Activated CD8-positive, alpha-beta memory T cell treated with anti-CD3 and anti-CD28 coated beads, Interleukin-2, amount 10 ng/mL, durations not matched to agents 7 days and 5 days (primary cell): ENCODE measurements around the gene BPTF. TPM values are rescaled to one million over a fixed set of nuclear protein-coding genes. Genes with fewer than 3 reads are reported as not detected.
A peak's percentile ranks its signal among the peaks of the same experiment; 100 is the strongest.
"Not testable (repeated sequence)": the region's sequence is repeated elsewhere in the genome, so short reads cannot be mapped to it uniquely, and the experiment has no call there.

ENCODE experiments used
- ATAC-seq: fragments of 150-1000 bp; cut with Tn5 transposase; one replicate; pipeline ENCODE4 v1.10.0; 2021; ENCODE audit warnings: moderate library complexity
- CTCF ChIA-PET: fragments of 350-600 bp; sonication (Branson Sonifier 250); formaldehyde crosslinking; loops from one replicate; lab custom pipeline; 2021; ENCODE audit warnings: antibody characterized with exemption; lab: Charles Lee
- DNase-seq: peaks from one replicate; pipeline ENCODE4 v3.0.0-alpha.2; 2020
- H3K27ac Mint-ChIP-seq: one replicate; pipeline ENCODE4 v1.8.0; 2021; ENCODE audit warnings: mild to moderate bottlenecking, mixed read lengths
- H3K27me3 Mint-ChIP-seq: one replicate; pipeline ENCODE4 v1.8.0; 2021; ENCODE audit warnings: mixed read lengths
- H3K36me3 Mint-ChIP-seq: one replicate; pipeline ENCODE4 v1.8.0; 2021; ENCODE audit warnings: mild to moderate bottlenecking, mixed read lengths
- H3K4me1 Mint-ChIP-seq: one replicate; pipeline ENCODE4 v1.8.0; 2021; ENCODE audit warnings: mixed read lengths
- H3K4me3 Mint-ChIP-seq: one replicate; pipeline ENCODE4 v1.8.0; 2021; ENCODE audit warnings: mild to moderate bottlenecking, moderate library complexity, mixed read lengths
- H3K9me3 Mint-ChIP-seq: one replicate; pipeline ENCODE4 v1.8.0; 2022; ENCODE audit warnings: low read depth, mixed read lengths
- total RNA-seq, 2 experiments: library from RNA; stranded (reverse); gene quantifications; one replicate each; pipeline ENCODE4 v1.2.3, GENCODE V29; 2021

BPTF gene
- total RNA-seq, 2 experiments from 2014 or later, result 89.3 to 101 TPM

DNA sequence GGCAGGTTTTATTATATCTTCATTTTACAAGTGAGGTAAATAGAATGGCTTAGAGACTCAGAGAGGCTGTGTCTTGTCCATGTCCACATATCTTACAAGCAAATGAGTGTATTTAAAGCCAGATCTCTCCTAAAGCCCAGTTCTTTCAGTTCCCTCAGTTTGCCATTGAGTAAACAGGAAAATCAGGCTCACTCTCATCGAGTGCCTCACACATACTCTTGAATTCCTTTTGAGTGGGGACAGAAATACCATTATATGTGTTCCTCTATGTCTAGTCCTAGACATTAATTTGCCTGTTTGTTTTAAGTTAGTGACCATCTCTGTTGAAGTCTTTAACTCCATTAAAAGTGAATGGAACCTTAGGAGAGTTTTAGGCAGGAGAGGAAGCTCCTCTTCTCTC lies 40.1 kb downstream of the BPTF start:
- DNase-seq, result no peak
- Mint-ChIP-seq H3K27ac (no peak overlapping the region), H3K4me1 (peaks cover 49% of the 10 kb centered on the region), H3K9me3 (no peaks in the 10 kb centered on the region), H3K36me3 (peaks cover 24% of the 10 kb centered on the region), H3K4me3 (no peak overlapping the region), H3K27me3 (no peaks in the 10 kb centered on the region)
- CTCF ChIA-PET, result interaction anchor here (0.8 kb wide), 1 partner anchor 9 kb away, joined by 3 read pairs; no protein-coding TSS in a partner anchor
- ATAC-seq, result no peak

GRCh38 chr17:67867591-67867990 lies 42.3 kb downstream of the BPTF start:
- H3K27me3 Mint-ChIP-seq, result no peaks in the 10 kb centered on the region
- DNase-seq, result peak; percentile 77
- peaks cover 44% of the 10 kb centered on the region for H3K4me1 Mint-ChIP-seq
- peak overlapping the region; percentile 76 for H3K27ac Mint-ChIP-seq
- peak; percentile 84 for ATAC-seq
- peak overlapping the region; percentile 24 for H3K4me3 Mint-ChIP-seq
- peaks cover 23% of the 10 kb centered on the region for H3K36me3 Mint-ChIP-seq
- CTCF ChIA-PET, result no interaction called here
- H3K9me3 Mint-ChIP-seq, result no peaks in the 10 kb centered on the region

DNA sequence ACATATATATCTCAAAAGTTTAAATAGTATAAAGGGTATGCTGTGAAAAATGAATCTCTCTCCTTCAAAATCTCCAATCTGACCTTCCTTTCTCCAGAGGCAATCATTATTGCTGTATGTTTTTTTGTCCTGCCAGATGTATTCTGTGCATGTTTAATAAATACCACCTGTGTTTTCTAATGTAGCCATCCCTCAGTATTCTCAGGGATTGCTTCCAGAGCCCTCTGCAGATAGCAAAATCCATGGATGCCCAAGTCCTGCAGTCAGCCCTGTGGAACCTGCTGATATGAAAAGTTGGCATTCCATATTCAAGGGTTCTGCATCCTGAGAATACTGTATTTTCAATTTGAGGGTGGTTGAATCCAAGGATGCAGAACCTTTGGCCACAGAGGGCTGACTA lies 42.9 kb downstream of the BPTF start:
- H3K36me3 Mint-ChIP-seq, result peaks cover 20% of the 10 kb centered on the region
- no peak overlapping the region for H3K4me3 Mint-ChIP-seq
- ATAC-seq, result no peak
- no peak overlapping the region for H3K27ac Mint-ChIP-seq
- peaks cover 38% of the 10 kb centered on the region for H3K4me1 Mint-ChIP-seq
- H3K27me3 Mint-ChIP-seq, result no peaks in the 10 kb centered on the region
- CTCF ChIA-PET, result no interaction called here
- no peak for DNase-seq
- no peaks in the 10 kb centered on the region for H3K9me3 Mint-ChIP-seq

DNA sequence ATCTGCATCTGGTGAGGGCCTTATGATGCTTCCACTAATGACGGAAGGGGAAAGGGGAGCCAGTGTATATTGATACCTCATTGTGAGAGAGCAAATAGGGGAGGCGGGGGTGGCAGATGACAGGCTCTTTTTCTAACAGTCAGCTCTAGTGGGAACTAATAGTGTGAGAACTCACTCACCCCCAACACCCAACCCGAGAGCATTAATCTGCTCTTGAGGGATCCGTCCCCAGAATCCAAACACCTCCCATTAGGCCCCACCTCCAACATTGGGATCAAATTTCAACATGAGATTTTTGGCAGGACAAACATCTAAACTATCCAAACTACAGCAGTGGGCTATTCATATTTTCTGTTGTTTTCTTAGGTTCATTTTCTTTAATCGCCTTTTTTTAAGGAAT lies 54.4 kb downstream of the BPTF start:
- CTCF ChIA-PET, result interaction anchor here (0.6 kb wide), 1 partner anchor 35 kb away, joined by 3 read pairs; no protein-coding TSS in a partner anchor
- DNase-seq (no peak), ATAC-seq (no peak)
- H3K36me3 Mint-ChIP-seq, result peaks cover 31% of the 10 kb centered on the region
- no peak overlapping the region for H3K27ac Mint-ChIP-seq
- no peak overlapping the region for H3K4me3 Mint-ChIP-seq
- peaks cover 1% of the 10 kb centered on the region for H3K4me1 Mint-ChIP-seq
- H3K9me3 Mint-ChIP-seq, result peaks cover 2% of the 10 kb centered on the region
- H3K27me3 Mint-ChIP-seq, result no peaks in the 10 kb centered on the region

DNA sequence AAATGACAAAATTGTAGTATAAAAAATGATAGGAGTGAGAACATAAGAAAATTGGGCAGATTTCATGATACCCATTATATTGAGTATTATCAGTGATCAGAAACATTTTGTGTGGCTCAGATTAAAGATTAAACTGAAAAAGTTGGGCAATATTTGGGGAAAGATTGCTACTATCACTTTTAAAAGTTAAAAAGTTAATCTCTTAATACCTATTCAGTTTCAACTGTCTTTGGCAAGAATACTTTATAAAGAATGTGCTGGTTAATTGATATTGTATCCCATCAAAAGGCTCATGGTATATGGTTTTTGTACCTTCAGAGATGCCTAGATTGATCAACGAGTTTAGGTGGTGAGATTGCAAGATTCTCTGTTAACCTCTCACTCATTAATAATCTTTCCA lies 55.8 kb downstream of the BPTF start:
- Mint-ChIP-seq H3K4me3 (no peak overlapping the region), H3K27me3 (no peaks in the 10 kb centered on the region), H3K36me3 (peaks cover 35% of the 10 kb centered on the region), H3K27ac (no peak overlapping the region), H3K4me1 (peaks cover 1% of the 10 kb centered on the region), H3K9me3 (peaks cover 2% of the 10 kb centered on the region)
- CTCF ChIA-PET, result no interaction called here
- no peak for ATAC-seq
- DNase-seq, result no peak

GRCh38 chr17:67884741-67885140 lies 59.4 kb downstream of the BPTF start:
- no peak for DNase-seq
- CTCF ChIA-PET, result no interaction called here
- Mint-ChIP-seq H3K9me3 (peaks cover 2% of the 10 kb centered on the region), H3K27ac (no peak overlapping the region), H3K27me3 (no peaks in the 10 kb centered on the region), H3K4me1 (peaks cover 9% of the 10 kb centered on the region), H3K4me3 (no peak overlapping the region), H3K36me3 (peaks cover 36% of the 10 kb centered on the region)
- ATAC-seq, result no peak

GRCh38 chr17:67891481-67892119 lies 66.3 kb downstream of the BPTF start:
- Mint-ChIP-seq H3K27ac (no peak overlapping the region), H3K9me3 (no peaks in the 10 kb centered on the region), H3K27me3 (no peaks in the 10 kb centered on the region), H3K4me3 (no peak overlapping the region), H3K36me3 (peaks cover 31% of the 10 kb centered on the region), H3K4me1 (peaks cover 8% of the 10 kb centered on the region)
- CTCF ChIA-PET, result no interaction called here
- ATAC-seq, result no peak
- no peak for DNase-seq

GRCh38 chr17:67902511-67903231 lies 77.4 kb downstream of the BPTF start:
- H3K4me1 Mint-ChIP-seq, result no peaks in the 10 kb centered on the region
- no peak overlapping the region for H3K4me3 Mint-ChIP-seq
- no peaks in the 10 kb centered on the region for H3K9me3 Mint-ChIP-seq
- H3K27me3 Mint-ChIP-seq, result no peaks in the 10 kb centered on the region
- H3K36me3 Mint-ChIP-seq, result peaks cover 32% of the 10 kb centered on the region
- no peak for DNase-seq
- CTCF ChIA-PET, result no interaction called here
- ATAC-seq, result no peak
- no peak overlapping the region for H3K27ac Mint-ChIP-seq

DNA sequence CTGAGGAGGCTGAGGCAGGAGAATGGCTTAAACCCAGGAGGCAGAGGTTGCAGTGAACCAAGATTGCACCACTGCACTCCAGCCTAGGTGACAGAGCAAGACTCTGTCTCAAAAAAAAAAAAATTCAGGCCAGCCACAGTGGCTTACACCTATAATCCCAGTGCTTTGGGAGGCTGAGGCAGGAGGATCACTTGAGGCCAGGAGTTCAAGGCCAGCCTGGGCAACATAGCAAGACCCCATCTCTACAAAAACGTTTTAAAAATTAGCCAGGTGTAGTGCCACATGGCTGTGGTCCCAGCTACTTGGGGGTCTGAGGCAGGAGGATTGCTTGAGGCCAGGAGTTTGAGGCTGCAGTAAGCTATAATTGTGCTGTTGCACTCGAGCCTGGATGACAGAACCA lies 80.0 kb downstream of the BPTF start:
- H3K27ac Mint-ChIP-seq, H3K27me3 Mint-ChIP-seq, H3K4me1 Mint-ChIP-seq, DNase-seq, ATAC-seq, H3K9me3 Mint-ChIP-seq, H3K4me3 Mint-ChIP-seq: not testable (repeated sequence)
- peaks cover 34% of the 10 kb centered on the region for H3K36me3 Mint-ChIP-seq
- CTCF ChIA-PET, result interaction anchor here (0.6 kb wide), 1 partner anchor 38 kb away, joined by 3 read pairs; no protein-coding TSS in a partner anchor

GRCh38 chr17:67910117-67910803 lies 85.0 kb downstream of the BPTF start:
- not testable (repeated sequence) for H3K4me3 Mint-ChIP-seq, H3K27ac Mint-ChIP-seq, ATAC-seq, DNase-seq, H3K27me3 Mint-ChIP-seq, H3K9me3 Mint-ChIP-seq
- peaks cover 26% of the 10 kb centered on the region for H3K4me1 Mint-ChIP-seq
- CTCF ChIA-PET, result interaction anchor here (0.7 kb wide), 1 partner anchor 10 kb away, joined by 3 read pairs; no protein-coding TSS in a partner anchor
- peaks cover 51% of the 10 kb centered on the region for H3K36me3 Mint-ChIP-seq

- no peak overlapping the region for H3K4me3 Mint-ChIP-seq
- DNase-seq, result no peak
- H3K9me3 Mint-ChIP-seq, result no peaks in the 10 kb centered on the region
- ATAC-seq, result no peak
- H3K4me1 Mint-ChIP-seq, result peaks cover 30% of the 10 kb centered on the region
- peak overlapping the region; percentile 45 for H3K27ac Mint-ChIP-seq
- no peaks in the 10 kb centered on the region for H3K27me3 Mint-ChIP-seq
- peaks cover 53% of the 10 kb centered on the region for H3K36me3 Mint-ChIP-seq
- CTCF ChIA-PET, result interaction anchor here (0.7 kb wide), 1 partner anchor 9 kb away, joined by 3 read pairs; no protein-coding TSS in a partner anchor
These were observed 85.9 kb downstream of the BPTF start for GRCh38 chr17:67911059-67911782.

- Mint-ChIP-seq H3K27ac (no peak overlapping the region), H3K4me3 (no peak overlapping the region), H3K27me3 (no peaks in the 10 kb centered on the region), H3K9me3 (no peaks in the 10 kb centered on the region), H3K36me3 (peaks cover 49% of the 10 kb centered on the region), H3K4me1 (peaks cover 30% of the 10 kb centered on the region)
- DNase-seq (no peak), ATAC-seq (no peak)
- CTCF ChIA-PET, result no interaction called here
These were observed 86.8 kb downstream of the BPTF start for GRCh38 chr17:67912088-67912487.

GRCh38 chr17:67912656-67913055 lies 87.4 kb downstream of the BPTF start:
- ATAC-seq (peak; percentile 49), DNase-seq (peak; percentile 46)
- Mint-ChIP-seq H3K36me3 (peaks cover 47% of the 10 kb centered on the region), H3K4me1 (peaks cover 30% of the 10 kb centered on the region), H3K4me3 (no peak overlapping the region), H3K27me3 (no peaks in the 10 kb centered on the region), H3K27ac (no peak overlapping the region), H3K9me3 (no peaks in the 10 kb centered on the region)
- CTCF ChIA-PET, result interaction anchor here (0.5 kb wide), 1 partner anchor 18 kb away, joined by 5 read pairs; no protein-coding TSS in a partner anchor
